GM19438 (cell line): ENCODE results near the gene DZIP3.
"Not testable (repeated sequence)": the region's sequence is repeated elsewhere in the genome, so short reads cannot be mapped to it uniquely, and the experiment has no call there.

ENCODE experiments used
- ATAC-seq: cut with Tn5 transposase; IDR thresholded peaks from one replicate; pipeline ENCODE4 v1.9.1; 2021; ENCODE audit warnings: low read depth; ENCODE audit not compliant: unreplicated experiment

Gene DZIP3

DNA sequence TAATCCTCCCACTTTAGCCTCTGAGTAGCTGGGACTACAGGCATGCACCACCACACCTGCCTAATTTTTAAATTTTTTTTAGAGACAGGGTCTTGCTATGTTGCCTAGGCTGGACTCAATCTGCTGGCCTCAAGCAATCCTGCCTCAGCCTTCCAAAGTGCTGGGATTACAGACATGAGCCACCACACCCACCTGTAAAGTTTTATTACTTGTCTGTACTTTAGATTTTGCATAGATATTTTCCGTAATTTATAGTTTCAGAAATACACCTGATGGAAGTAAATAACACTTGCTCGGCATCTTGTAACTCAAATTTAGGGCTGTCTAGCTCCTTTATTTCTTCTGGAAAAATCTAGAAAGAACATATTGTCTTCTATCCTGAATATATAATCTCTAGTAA, 5.8 kb downstream of the DZIP3 start:
- no peak for ATAC-seq

DNA sequence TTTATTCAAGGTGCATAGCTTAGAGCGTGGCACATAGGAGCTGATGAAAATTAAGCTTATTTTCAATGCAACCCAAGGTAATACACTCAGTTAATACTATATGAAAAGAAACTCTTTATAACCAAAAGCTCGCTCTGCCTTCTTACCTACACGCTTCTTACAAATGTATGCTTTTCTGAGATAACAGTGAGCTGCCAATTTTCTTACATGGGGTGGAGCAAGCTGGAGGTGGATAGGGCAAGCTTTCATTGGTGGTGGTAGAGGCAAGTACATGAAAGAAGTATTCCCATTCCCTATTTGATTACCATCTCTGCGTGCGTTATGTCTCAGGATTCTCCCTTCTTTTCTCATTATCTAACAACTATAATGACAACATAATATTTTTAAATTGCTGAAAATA, 8.9 kb downstream of the DZIP3 start:
- ATAC-seq = no peak

DNA sequence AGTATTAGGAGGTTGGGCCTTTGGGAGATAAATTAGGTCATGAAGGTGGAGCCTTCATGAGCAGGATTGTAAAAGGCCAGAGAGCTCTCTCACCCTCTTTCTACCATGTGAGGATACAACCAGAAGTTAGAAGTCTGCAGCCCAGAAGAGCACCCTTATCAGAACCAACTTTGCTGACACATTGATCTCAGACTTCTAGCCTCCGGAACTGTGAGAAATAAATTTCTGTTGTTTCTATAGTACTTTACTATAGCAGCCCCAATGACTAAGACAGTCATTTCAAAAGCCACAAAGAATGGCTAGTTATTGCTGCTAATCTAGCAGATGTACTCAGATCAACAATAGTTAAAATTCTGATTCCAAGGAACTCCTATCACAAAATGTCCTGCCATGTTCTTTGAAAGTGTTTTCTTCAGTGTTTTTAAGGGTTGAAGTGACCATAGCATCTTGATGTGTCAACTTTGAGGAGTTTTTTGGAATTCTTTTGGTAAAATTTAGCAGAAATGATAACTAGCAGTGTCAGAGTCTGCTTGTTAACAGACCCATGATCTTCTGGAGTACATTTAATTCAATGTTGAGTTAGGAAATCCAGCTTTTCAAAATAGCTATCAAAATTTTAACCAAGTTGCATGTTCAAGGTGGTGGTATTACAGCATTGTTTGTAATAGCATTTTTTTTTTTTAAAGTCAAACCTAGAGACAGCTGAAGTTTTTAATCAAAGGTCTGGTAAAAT, 10.3 kb downstream of the DZIP3 start:
- ATAC-seq = no peak

DNA sequence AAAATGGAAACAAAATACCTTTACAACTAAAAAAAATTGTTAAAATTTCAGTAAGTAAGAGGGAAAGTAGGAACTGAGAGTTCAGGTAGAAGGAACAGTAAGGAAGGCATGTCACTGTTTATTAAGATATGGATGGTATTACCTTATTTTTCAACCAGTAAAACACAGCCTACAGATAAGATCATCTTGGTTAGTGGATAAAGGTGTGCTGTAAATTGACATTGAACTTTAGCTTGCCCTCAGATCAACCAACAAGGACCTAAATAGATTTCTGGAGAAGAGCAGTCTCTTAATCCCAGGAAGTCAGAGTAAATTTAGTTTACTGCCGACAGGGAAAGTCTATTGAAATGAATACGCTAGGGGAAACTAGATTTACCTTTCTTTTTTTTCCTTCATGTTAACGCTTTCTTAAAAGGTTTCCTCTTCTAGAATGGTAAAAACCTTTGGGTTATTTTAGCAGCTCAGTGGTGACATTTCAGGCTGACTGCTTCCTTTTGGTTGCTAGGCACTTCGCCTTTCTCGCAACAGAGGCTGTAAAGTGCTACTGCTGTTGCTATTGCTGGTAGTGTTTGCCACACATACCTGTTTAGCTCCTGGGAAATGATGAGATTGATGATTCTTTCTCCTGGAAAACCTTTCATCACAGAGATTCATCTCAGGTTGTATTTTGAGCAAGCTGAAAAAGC, 12.9 kb downstream of the DZIP3 start:
- no peak for ATAC-seq

DNA sequence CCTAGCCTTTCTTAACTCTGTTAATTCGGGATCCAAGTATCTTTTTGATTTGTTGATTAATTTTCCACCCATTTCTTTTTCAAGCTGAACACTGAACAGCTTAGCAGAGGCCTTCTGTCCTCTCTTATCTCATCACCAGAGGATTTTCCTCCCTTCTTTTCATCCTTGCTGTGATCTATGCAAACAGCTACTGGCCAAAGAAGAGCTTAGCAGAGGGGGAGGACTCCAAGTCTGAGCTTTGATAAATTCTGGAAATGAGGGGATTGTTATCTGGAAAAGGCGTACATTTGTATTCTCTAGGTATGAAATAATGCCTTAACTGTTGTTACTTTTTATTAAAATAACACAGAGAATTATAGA, 13.4 kb downstream of the DZIP3 start:
- ATAC-seq = no peak

DNA sequence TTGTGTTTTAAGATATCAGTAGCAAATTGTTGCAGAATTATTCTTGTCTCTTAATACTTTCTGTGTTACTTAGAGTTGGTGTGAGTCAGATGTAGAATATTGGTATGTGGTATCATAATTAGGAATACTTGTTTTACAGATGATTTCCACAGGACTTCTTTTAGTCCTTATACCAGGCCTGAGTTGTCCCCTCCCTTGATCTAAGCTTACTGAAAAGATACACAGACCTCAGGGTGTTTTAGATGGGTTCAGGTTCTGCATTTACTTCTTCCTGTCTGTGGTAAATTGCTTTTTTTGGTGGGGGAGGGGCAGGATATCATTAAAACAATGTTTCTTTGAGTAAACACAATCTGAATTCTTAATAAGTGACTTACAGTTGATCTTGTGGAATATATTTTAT, 14.2 kb downstream of the DZIP3 start:
- ATAC-seq = no peak

DNA sequence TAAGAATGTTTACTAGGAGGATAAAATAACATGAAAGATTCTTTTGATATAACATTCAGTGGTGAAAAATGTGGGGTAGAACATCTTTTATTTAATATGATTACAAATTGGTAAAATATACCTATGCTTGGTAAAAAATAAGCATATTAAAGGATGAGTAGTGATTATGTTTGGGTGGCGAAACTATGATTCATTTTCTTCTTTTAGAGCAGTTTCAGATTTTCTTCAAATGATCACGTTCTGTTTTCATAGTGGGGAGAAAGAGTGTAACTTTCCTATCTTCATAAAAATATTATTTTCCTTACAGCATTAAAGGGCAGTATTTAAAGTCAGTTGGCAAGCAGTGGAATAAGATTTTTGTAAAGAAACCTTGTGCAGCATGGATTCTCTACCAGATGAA, 15.5 kb downstream of the DZIP3 start:
- ATAC-seq = no peak

DNA sequence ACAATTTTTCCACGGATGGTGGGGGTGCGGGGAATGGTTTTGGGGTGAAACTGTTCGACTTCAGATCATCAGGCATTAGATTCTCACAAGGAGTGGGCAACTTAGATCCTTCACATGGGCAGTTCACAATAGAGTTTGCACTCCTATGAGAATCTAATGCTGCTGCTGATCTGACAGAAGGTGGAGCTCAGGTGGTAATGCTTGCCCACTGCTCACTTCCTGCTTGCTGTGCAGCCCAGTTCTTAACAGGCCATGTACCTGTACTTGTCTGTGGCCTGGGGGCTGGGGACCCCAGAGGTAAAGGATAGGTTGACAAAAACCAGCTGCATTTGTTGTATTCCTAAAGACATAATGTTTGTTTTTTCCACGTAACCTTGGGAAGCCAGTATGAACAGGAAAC, 16.0 kb downstream of the DZIP3 start:
- no peak for ATAC-seq

DNA sequence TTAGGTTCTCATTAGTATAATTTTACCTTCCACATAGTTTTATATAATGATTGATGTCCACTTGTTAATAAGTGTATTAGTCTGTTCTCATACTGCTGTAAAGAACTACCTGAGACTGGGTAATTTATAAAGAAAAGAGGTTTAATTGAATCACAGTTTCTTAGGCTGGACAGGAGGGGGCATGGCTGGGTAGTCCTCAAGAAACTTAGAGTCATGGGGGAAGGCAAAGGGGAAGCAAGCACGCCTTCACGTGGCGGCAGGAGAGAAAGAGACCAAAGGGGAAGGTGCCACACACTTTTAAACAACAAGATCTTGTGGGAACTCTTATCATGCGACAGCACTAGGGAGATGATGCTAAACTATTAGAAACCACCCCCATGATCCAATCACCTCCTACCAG, 19.2 kb downstream of the DZIP3 start:
- ATAC-seq = no peak

DNA sequence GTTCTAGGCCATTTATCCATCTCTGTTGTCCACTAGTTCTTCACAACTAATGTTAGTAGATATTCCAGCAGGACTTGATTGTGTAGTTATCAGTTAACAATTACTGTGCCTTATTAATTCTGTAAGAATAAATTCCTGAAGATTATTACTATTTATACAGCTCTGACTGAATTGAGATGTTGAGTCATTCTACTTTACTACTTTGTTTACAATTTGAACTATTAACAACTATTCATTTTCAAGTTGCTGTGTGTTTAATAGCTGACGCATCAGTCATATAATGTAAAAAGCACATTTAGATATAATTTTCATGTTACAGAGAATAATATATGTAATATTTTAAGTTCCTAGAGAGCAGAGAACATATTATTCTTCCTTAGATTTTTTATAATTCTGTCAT, 21.1 kb downstream of the DZIP3 start:
- no peak for ATAC-seq

DNA sequence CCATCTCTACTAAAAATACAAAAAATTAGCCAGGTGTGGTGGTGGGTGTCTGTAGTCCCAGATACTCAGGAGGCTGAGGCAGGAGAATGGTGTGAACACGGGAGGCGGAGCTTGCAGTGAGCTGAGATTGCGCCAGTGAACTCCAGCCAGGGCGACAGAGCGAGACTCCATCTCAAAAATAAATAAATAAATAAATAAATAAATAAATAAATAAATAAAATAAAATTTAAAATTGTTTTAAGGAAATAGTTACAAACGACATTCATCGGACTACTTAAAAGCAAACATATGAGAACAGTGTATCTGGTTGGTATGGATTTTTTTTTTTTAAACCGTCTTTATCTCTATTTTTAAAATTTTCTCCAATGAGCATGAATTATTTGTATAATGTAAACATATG, 26.6 kb downstream of the DZIP3 start:
- ATAC-seq = not testable (repeated sequence)

DNA sequence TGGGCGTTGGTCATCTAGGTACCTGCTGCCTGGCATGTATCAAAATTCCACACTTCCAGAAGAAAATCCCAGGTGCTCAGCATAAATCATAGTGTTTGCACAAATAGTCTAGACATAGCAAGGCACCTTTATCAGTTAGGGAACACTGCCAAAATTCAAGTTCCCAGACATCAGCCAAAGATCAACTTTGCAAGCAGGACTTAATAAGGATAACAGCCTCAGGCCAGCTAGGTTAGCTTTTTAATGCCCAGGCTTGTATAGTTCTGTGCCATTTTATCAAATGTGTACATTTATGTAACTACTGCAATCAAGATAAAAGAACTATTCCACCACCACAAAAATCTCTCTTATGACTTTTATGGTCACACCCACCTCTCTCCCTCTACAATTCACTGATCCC, 30.7 kb downstream of the DZIP3 start:
- ATAC-seq = no peak

DNA sequence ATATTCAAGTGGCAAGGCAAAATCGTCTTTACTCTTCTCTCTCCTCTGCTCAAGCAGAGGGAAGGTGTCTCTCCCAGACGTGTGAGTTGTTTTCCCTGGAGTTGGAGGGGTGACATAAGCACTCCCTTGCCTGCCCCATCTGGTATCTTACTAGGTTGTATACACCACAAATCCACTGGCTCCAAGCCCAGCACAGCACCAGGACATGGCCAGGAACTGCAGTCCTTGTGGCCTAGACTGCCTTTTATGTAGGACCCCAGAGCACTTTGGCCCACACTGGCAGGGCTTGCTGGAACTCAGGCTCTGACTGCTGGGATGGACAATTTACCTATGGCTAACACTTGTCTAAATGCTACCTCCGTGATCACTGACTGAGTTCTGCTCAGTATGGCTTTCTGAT, 34.0 kb downstream of the DZIP3 start:
- no peak for ATAC-seq

DNA sequence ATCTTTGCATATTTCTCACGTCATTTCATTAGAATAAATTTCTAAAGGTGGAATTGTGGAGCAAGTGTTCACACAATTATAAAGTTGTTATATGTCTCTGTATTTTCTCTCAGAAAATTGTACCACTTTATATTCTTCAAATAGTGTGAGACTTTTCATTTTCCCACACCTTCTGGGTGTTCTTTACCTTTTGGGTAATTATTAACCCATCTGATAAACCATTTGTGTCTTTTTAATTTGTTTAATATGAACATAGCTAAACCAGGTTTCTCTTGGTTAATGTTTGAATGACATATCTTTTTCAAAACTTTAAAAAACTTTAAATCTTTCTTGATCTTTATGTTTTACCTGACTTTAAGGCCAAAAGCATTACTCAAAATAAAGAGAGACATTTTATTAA, 40.5 kb downstream of the DZIP3 start:
- ATAC-seq = no peak

DNA sequence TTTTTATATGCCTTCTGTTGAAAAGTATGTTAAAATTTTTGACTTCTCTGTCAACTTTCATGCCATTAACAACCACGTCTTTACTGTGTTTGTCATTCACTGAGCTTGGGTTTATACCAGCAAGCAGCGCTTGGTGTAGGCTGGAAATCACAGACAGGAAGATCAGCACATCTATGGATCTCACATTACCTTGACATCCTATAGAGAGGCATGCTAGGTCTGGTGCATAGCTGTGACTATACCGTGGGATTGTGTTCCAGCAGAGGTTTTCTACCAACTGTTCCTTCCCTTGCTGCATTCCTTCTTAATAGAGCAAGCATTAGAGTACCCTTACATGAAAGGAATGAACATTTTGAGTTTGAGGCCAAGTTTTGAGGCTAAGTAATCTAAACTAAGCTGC, 53.0 kb downstream of the DZIP3 start:
- no peak for ATAC-seq

DNA sequence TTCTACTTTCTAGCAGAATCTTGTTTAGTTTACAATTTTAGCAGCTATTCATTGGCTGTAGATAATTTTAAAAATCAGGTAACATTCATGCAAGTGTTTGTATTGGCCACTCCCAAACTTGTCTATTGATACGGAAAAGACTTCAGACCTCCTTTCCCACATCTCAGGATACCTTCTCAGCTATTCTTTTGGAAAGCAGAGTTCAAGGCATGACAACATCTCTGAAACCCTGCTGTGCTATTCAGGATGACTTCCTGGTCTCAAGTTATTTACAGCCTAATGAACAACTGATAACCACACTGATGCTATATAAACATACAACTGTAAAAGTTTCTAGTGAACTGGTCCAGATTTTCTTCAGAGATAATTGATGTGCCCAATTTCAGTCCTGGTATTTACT, 55.8 kb downstream of the DZIP3 start:
- no peak for ATAC-seq

DNA sequence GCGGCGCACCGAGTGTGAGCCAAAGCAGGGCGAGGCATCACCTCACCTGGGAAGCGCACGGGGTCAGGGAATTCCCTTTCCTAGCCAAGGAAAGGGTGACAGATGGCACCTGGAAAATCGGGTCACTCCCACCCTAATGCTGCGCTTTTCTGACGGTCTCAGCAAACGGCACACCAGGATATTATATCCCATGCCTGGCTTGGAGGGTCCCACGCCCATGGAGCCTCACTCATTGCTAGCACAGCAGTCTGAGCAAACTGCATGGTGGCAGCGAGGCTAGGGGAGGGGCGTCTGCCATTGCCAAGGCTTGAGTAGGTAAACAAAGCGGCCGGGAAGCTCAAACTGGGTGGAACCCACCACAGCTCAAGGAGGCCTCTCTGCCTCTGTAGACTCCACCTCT, 66.1 kb downstream of the DZIP3 start:
- ATAC-seq = not testable (repeated sequence)

DNA sequence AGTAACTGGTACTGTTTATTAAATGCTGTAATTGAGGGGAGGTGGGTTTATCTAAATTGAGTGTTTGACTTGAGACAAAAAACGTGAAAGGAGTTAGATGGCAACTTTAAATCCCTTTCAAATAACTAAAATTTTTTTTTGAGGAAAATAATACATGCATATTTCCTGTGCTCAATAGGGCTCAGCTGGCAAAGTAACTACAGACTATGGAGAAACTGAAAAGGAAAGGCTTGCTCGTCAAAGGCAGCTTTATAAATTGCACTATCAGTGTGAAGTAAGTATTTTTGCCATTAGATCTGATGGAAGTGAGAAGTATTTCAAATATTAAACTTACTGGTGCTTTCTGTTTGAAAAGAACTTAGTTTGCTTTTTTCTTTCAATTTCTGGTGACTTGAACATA, 72.2 kb downstream of the DZIP3 start:
- no peak for ATAC-seq

DNA sequence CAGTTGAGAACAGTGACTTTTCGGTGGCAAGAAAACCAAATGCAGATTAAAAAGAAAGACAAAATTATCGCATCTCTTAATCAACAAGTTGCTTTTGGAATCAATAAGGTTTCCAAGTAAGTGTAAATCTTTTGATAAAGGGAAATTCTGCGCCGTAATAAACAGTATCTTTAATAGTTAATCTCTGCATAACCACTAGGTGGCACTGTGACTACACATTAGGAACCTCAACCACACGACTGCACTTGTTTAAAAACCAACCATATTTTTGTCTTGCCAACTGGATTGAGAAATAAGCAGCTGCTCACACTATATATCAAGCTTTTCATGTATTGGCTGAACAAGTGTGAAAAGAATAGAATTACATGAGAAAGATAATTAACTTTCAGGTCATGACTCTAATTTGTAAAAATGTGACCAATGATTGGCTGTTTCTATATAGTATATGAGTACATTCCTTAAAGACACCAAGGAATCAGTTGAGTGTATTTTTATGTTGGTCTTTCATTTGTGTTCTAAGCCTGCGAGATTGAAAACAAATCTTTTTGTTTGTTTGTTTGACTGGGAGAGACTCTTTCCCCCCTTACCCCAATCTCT, 72.7 kb downstream of the DZIP3 start:
- peak; percentile 84 for ATAC-seq

DNA sequence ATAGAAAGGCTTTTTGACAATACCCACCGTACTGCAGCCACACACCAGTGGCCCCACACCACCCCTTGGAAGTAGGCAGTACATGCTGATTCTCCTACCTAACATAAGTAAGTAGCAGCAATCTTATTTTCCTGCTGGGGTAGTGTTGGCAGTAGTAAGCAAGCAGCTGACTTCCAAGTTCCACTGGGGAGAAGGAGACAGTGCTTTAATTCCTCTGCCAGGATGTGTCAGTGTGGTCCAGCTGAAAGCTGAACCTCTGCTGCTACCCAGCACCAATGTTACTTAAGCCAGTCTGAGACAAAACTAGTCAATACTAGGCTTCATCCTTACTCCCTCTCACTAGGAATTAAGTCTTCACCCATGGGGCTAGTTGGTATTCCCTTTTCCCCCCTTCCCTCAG, 74.7 kb downstream of the DZIP3 start:
- ATAC-seq = no peak

DNA sequence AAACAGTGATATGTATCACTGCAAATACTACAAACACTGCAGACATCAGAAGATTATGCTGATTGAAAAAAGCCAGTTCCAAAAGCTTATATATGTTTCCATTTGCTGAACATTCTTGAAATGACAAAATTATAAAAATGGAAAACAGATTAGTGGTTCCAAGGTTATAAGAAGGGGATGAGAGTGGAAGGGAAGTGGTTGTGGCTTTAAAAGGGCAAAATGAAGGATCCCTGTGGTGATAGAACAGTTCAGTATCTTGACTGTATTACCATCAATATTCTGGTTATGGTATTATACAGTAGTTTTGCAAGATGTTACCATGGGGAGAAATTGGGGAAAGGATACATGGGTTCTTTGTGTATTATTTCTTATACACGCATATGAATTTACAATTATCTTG, 77.8 kb downstream of the DZIP3 start:
- no peak for ATAC-seq

DNA sequence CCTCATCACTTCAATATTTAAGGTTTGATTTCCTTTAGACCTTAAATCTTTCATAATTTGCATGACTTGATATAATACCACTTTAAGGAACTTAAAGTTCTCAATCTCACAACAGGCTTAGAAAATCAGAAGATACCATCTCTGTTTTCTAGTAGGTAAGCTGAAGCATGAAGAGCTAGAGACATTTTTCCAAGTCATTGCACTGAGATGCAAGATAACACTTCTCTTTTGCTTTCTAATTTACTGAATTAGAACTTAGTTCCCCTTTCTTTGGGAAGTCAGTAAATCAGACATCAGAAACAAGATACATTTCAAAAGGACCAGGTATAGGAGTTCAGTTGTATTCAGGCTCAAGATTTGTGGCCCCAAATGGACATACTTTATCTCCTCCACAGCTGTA, 79.7 kb downstream of the DZIP3 start:
- no peak for ATAC-seq
